SK-N-SH (cell line): ENCODE results near the gene EIF5A. TPM values are rescaled to one million over a fixed set of nuclear protein-coding genes. Genes with fewer than 3 reads are reported as not detected.

Experiments used
- CTCF ChIA-PET: fragments of 300-600, 350-600 bp; formaldehyde crosslinking; extraction: SDS; loops from one replicate; lab custom pipeline; 2021; lab: Yijun Ruan, JAX
- POLR2A ChIA-PET: fragments of 350-600 bp; sonication (Branson Sonifier 250); formaldehyde crosslinking; extraction: SDS; loops from one replicate; lab custom pipeline; 2020; ENCODE audit warnings: antibody characterized with exemption, inconsistent platforms; lab: Yijun Ruan, JAX
- DNase-seq: peaks from one replicate; pipeline ENCODE4 v3.0.0; 2012
- H2AFZ ChIP-seq: fragments of 200-600 bp; sonication (generic); 2 replicates; pipeline ENCODE4 v1.8.1; 2016; ENCODE audit warnings: antibody characterized with exemption, mild to moderate bottlenecking, low read depth
- H3F3A ChIP-seq: fragments of 200-600 bp; sonication (generic); replicated peaks from 2 replicates; pipeline ENCODE3; 2016; ENCODE audit warnings: antibody characterized with exemption, mild to moderate bottlenecking; ENCODE audit not compliant: insufficient read depth
- H3K27ac ChIP-seq, 2 experiments: fragments of 200-500 bp in 1 of 2; fragments of 200-600 bp in 1 of 2; sonication (Bioruptor generic) in 1 of 2; sonication (generic), shearing (Covaris generic) in 1 of 2; 2 replicates each; pipeline versions ENCODE4 v1.5.1 to v1.6.1; 2014 to 2016; ENCODE audit warnings: low read depth in 2 of 2, inconsistent platforms in 1 of 2, low read length in 1 of 2, mild to moderate bottlenecking in 1 of 2, mixed read lengths in 1 of 2
- H3K27me3 ChIP-seq: fragments of 200-600 bp; sonication (generic), shearing (Covaris generic); 2 replicates; pipeline ENCODE4 v1.6.1; 2016; ENCODE audit warnings: mixed run types; ENCODE audit not compliant: insufficient read depth
- H3K36me3 ChIP-seq, 2 experiments: fragments of 200-500 bp in 1 of 2; fragments of 200-600 bp in 1 of 2; sonication (Bioruptor generic) in 1 of 2; sonication (generic) in 1 of 2; replicated peaks in 1 of 2; 2 replicates each; pipeline versions ENCODE3 to v1.5.1; 2014 to 2016; ENCODE audit warnings: low read length in 1 of 2, mild to moderate bottlenecking in 1 of 2; ENCODE audit not compliant: insufficient read depth in 2 of 2, control insufficient read depth in 1 of 2
- H3K4me1 ChIP-seq, 2 experiments: fragments of 200-500 bp in 1 of 2; fragments of 200-600 bp in 1 of 2; sonication (Bioruptor generic) in 1 of 2; sonication (generic), shearing (Covaris generic) in 1 of 2; 2 replicates each; pipeline versions ENCODE4 v1.5.1 to v1.6.1; 2014 to 2016; ENCODE audit warnings: low read depth in 1 of 2, low read length in 1 of 2, mixed run types in 1 of 2; ENCODE audit not compliant: insufficient read depth in 2 of 2, control insufficient read depth in 1 of 2
- H3K4me2 ChIP-seq: fragments of 200-600 bp; sonication (generic), shearing (Covaris generic); 2 replicates; pipeline ENCODE4 v1.6.1; 2017; ENCODE audit warnings: mixed run types
- H3K4me3 ChIP-seq, 2 experiments: fragments of 200-500 bp in 1 of 2; fragments of 200-600 bp in 1 of 2; sonication (Bioruptor generic) in 1 of 2; sonication (generic), shearing (Covaris generic) in 1 of 2; 2 replicates each; pipeline versions ENCODE4 v1.5.1 to v1.8.1; 2014 to 2016; ENCODE audit warnings: low read depth in 2 of 2, inconsistent platforms in 1 of 2, low read length in 1 of 2, mild to moderate bottlenecking in 1 of 2, mixed read lengths in 1 of 2, moderate library complexity in 1 of 2
- H3K79me2 ChIP-seq: fragments of 200-600 bp; sonication (generic); 2 replicates; pipeline ENCODE4 v1.8.1; 2017; ENCODE audit warnings: mild to moderate bottlenecking; ENCODE audit not compliant: insufficient read depth
- H3K9ac ChIP-seq: fragments of 200-600 bp; sonication (generic); 2 replicates; pipeline ENCODE4 v1.6.1; 2017; ENCODE audit warnings: mixed run types
- H3K9me2 ChIP-seq: fragments of 200-600 bp; sonication (generic); 2 replicates; pipeline ENCODE4 v1.6.1; 2017; ENCODE audit warnings: mixed run types
- H3K9me3 ChIP-seq: fragments of 200-600 bp; sonication (generic); 2 replicates; pipeline ENCODE4 v1.6.1; 2017; ENCODE audit warnings: mixed run types, mild to moderate bottlenecking, moderate library complexity
- H4K20me1 ChIP-seq: fragments of 200-600 bp; sonication (generic); 2 replicates; pipeline ENCODE4 v1.6.1; 2017; ENCODE audit warnings: mild to moderate bottlenecking, mixed run types; ENCODE audit not compliant: insufficient read depth
- ELF1 ChIP-seq: IDR thresholded peaks from 2 replicates; pipeline ENCODE4 v1.4.0; 2012
- EP300 ChIP-seq, 2 experiments: IDR thresholded peaks; 2 replicates each; pipeline versions ENCODE4 v1.4.0 to v1.6.1; 2012; ENCODE audit warnings: borderline replicate concordance in 1 of 2, low read depth in 1 of 2, low read length in 1 of 2
- EZH2phosphoT487 ChIP-seq: fragments of 200-600 bp; sonication (generic); IDR thresholded peaks from 2 replicates; pipeline ENCODE4 v1.6.1; 2017; ENCODE audit warnings: low read depth, mixed run types, mild to moderate bottlenecking, antibody characterized with exemption, moderate library complexity, borderline replicate concordance
- FOSL2 ChIP-seq: IDR thresholded peaks from 2 replicates; pipeline ENCODE4 v1.4.0; 2012; ENCODE audit warnings: low read depth, mild to moderate bottlenecking, moderate library complexity, borderline replicate concordance
- FOXM1 ChIP-seq: IDR thresholded peaks from 2 replicates; pipeline ENCODE4 v1.4.0; 2012; ENCODE audit warnings: low read depth, mild to moderate bottlenecking
- GABPA ChIP-seq: IDR thresholded peaks from 2 replicates; pipeline ENCODE4 v1.4.0; 2012; ENCODE audit warnings: low read depth, mild to moderate bottlenecking
- GATA2 ChIP-seq: sonication (generic); formaldehyde crosslinking; IDR thresholded peaks from 2 replicates; pipeline ENCODE4 v1.5.0; 2020; ENCODE audit warnings: mild to moderate bottlenecking, missing genetic modification reagents
- JUND ChIP-seq: IDR thresholded peaks from 2 replicates; pipeline ENCODE4 v1.4.0; 2012
- MEF2A ChIP-seq: IDR thresholded peaks from 2 replicates; pipeline ENCODE4 v1.4.0; 2012; ENCODE audit warnings: low read depth, borderline replicate concordance
- MXI1 ChIP-seq: IDR thresholded peaks from 2 replicates; pipeline ENCODE4 v1.6.1; 2012; ENCODE audit warnings: mild to moderate bottlenecking, low read depth, low read length, improper control_type of control experiment
- NFIC ChIP-seq: IDR thresholded peaks from 2 replicates; pipeline ENCODE4 v1.4.0; 2012; ENCODE audit warnings: borderline replicate concordance
- NRF1 ChIP-seq: IDR thresholded peaks from 2 replicates; pipeline ENCODE4 v1.6.1; 2012; ENCODE audit warnings: low read depth, mild to moderate bottlenecking, low read length
- POLR2AphosphoS5 ChIP-seq: IDR thresholded peaks from 2 replicates; pipeline ENCODE4 v1.6.1; 2012; ENCODE audit warnings: low read depth, low read length
- RAD21 ChIP-seq: IDR thresholded peaks from 2 replicates; pipeline ENCODE4 v1.6.1; 2012; ENCODE audit warnings: mild to moderate bottlenecking, low read length
- SIN3A ChIP-seq: IDR thresholded peaks from 2 replicates; pipeline ENCODE4 v1.6.1; 2012; ENCODE audit warnings: low read depth, mild to moderate bottlenecking, low read length, moderate library complexity, borderline replicate concordance
- SMC3 ChIP-seq: IDR thresholded peaks from 2 replicates; pipeline ENCODE4 v1.6.1; 2012; ENCODE audit warnings: low read depth, low read length, improper control_type of control experiment
- TAF1 ChIP-seq: IDR thresholded peaks from 2 replicates; pipeline ENCODE4 v1.6.1; 2012; ENCODE audit warnings: low read depth, mild to moderate bottlenecking, low read length, moderate library complexity, borderline replicate concordance
- TCF12 ChIP-seq: IDR thresholded peaks from 2 replicates; pipeline ENCODE4 v1.4.0; 2012
- YY1 ChIP-seq: IDR thresholded peaks from 2 replicates; pipeline ENCODE4 v1.4.0; 2012; ENCODE audit warnings: low read depth, mild to moderate bottlenecking
- ZBTB33 ChIP-seq: IDR thresholded peaks from 2 replicates; pipeline ENCODE4 v1.4.0; 2012; ENCODE audit warnings: low read depth, borderline replicate concordance
- WGBS: methylation state at CpG from one replicate; pipeline ENCODE4 v1.1.6; 2017; ENCODE audit warnings: low lambda C conversion rate; 5-methylcytosine and 5-hydroxymethylcytosine counted together
- polyA plus RNA-seq, 3 experiments: library from polyadenylated mRNA; depleted of rRNA; stranded (reverse); fragments of >200 nt; gene quantifications; 2 replicates each; pipeline ENCODE4 v1.2.3, GENCODE V29; 2012
- TF ChIP-seq, protein P1 (sequence below): IDR thresholded peaks from 2 replicates; pipeline ENCODE4; 2012
- TF ChIP-seq, protein P2 (sequence below): IDR thresholded peaks from 2 replicates; pipeline ENCODE4 v1.4.0; 2012; ENCODE audit warnings: low read depth, borderline replicate concordance

EIF5A gene
- polyA plus RNA-seq, 1 of the 3 experiments (the other 2 are of a cell fraction) = 971 TPM

DNA sequence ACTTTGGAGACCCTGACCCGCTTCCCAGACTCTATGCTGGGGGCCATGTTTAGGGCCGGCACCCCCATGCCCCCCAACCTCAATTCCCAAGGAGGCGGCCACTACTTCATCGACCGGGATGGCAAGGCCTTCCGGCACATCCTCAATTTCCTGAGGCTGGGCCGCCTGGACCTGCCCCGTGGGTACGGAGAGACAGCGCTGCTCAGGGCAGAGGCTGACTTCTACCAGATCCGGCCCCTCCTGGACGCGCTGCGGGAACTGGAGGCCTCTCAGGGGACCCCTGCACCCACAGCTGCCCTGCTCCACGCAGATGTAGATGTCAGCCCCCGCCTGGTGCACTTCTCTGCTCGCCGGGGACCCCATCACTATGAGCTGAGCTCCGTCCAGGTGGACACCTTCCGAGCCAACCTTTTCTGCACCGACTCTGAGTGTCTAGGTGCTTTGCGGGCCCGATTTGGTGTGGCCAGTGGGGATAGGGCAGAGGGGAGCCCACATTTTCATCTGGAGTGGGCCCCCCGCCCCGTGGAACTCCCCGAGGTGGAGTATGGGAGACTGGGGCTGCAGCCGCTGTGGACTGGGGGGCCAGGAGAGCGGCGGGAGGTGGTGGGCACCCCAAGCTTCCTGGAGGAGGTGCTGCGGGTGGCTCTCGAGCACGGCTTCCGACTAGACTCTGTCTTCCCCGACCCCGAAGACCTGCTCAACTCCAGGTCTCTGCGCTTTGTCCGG lies 45.6 kb downstream of the EIF5A start:
- Histone ChIP-seq H3K4me2 (peak overlapping the region; percentile 100), H3K4me3 (peak overlapping the region; percentile 69 to 97)
- CTCF ChIA-PET = interaction anchor here (0.7 to 5.2 kb wide), 17 partner anchors 9 to 265 kb away, joined by 3 to 52 read pairs (median 6); partner anchors contain the start of genes ACAP1, SENP3 and SOX15

GRCh38 chr17:7354262-7354843 lies 46.9 kb downstream of the EIF5A start:
- Histone ChIP-seq H3K9ac (no peak overlapping the region), H3F3A (peaks cover 11% of the 10 kb centered on the region), H4K20me1 (no peaks in the 10 kb centered on the region; the same call in 1 of the 2 replicates), H2AFZ (no peak overlapping the region), H3K9me2 (no peaks in the 10 kb centered on the region), H3K9me3 (no peaks in the 10 kb centered on the region), H3K79me2 (peaks cover 38% of the 10 kb centered on the region), H3K4me3 (peak overlapping the region in 1 of 2 experiments; percentile 7; a peak in 1 of 4 replicates), H3K4me2 (peak overlapping the region; percentile 100), H3K27me3 (no peaks in the 10 kb centered on the region), H3K4me1 (peaks cover 19 to 48% of the 10 kb centered on the region in 2 experiments; a peak in 2 of 4 replicates), H3K36me3 (no peaks in the 10 kb centered on the region), H3K27ac (no peak overlapping the region; a peak in 1 of 4 replicates)
- no peak for DNase-seq
- ChIA-PET POLR2A (interaction anchor here (2.0 kb wide), 1 partner anchor 25 kb away, joined by 5 read pairs; no protein-coding TSS in a partner anchor), CTCF (interaction anchor here (0.7 to 5.2 kb wide), 10 partner anchors 11 to 333 kb away, joined by 3 to 52 read pairs (median 22); partner anchors contain the start of genes NLGN2, SENP3, SOX15 and TP53)
- WGBS = 84% methylated on average over 9 of the region's 9 CpGs
- TF ChIP-seq EZH2phosphoT487 (no peak), ZBTB33 (no peak)

More for the DNA sequence above, 45.6 kb downstream of the EIF5A start:
- no peak for DNase-seq
- peaks cover 38% of the 10 kb centered on the region for H3K79me2 ChIP-seq
- POLR2A ChIA-PET = interaction anchor here (0.6 to 2.0 kb wide), 2 partner anchors 23 to 849 kb away, joined by 3 to 5 read pairs; no protein-coding TSS in a partner anchor
- no peaks in the 10 kb centered on the region for H3K9me3 ChIP-seq
- H4K20me1 ChIP-seq = no peaks in the 10 kb centered on the region; the same call in 1 of the 2 replicates
- no peaks in the 10 kb centered on the region for H3K36me3 ChIP-seq
- H3K27me3 ChIP-seq = no peaks in the 10 kb centered on the region
- H3K9ac ChIP-seq = peak overlapping the region; percentile 100
- H3K4me1 ChIP-seq = peaks cover 19 to 48% of the 10 kb centered on the region in 2 experiments; a peak in 2 of 4 replicates
- 97% methylated on average over 23 of the region's 37 CpGs for WGBS
- peak overlapping the region in 1 of 2 experiments; percentile 99; a peak in 2 of 4 replicates for H3K27ac ChIP-seq
- H2AFZ ChIP-seq = no peak overlapping the region
- H3F3A ChIP-seq = peaks cover 15% of the 10 kb centered on the region
- TF ChIP-seq RAD21 = no peak
- no peak for TF ChIP-seq NRF1
- TF ChIP-seq MXI1 = no peak
- no peak for TF ChIP-seq TAF1
- no peak for TF ChIP-seq SMC3
- TF ChIP-seq TCF12 = no peak
- TF ChIP-seq YY1 = no peak
- no peak for TF ChIP-seq MEF2A
- TF ChIP-seq FOXM1 = no peak
- TF ChIP-seq ELF1 = no peak
- no peak for TF ChIP-seq JUND
- TF ChIP-seq GATA2 = no peak
- TF ChIP-seq, protein P1, sequence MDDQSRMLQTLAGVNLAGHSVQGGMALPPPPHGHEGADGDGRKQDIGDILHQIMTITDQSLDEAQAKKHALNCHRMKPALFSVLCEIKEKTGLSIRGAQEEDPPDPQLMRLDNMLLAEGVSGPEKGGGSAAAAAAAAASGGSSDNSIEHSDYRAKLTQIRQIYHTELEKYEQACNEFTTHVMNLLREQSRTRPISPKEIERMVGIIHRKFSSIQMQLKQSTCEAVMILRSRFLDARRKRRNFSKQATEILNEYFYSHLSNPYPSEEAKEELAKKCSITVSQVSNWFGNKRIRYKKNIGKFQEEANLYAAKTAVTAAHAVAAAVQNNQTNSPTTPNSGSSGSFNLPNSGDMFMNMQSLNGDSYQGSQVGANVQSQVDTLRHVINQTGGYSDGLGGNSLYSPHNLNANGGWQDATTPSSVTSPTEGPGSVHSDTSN = no peak
- no peak for TF ChIP-seq NFIC
- no peak for TF ChIP-seq FOSL2
- TF ChIP-seq, protein P2, sequence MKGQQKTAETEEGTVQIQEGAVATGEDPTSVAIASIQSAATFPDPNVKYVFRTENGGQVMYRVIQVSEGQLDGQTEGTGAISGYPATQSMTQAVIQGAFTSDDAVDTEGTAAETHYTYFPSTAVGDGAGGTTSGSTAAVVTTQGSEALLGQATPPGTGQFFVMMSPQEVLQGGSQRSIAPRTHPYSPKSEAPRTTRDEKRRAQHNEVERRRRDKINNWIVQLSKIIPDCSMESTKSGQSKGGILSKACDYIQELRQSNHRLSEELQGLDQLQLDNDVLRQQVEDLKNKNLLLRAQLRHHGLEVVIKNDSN = no peak
- no peak for TF ChIP-seq EP300 (IDR thresholded peaks at IDR 0.05; ENCODE audit: borderline replicate concordance in 1 of 2, low read depth in 1 of 2, low read length in 1 of 2)
- no peak for TF ChIP-seq POLR2AphosphoS5
- no peak for TF ChIP-seq GABPA
- no peak for TF ChIP-seq SIN3A
- no peaks in the 10 kb centered on the region for H3K9me2 ChIP-seq
